Choroid plexus epithelial cell (primary cell): ENCODE data around the gene FADS2.

Experiments used
- DNase-seq: peaks from one replicate; pipeline ENCODE4 v3.0.0-alpha.2; 2010; ENCODE audit warnings: low read depth
- H3K4me3 ChIP-seq: 2 replicates; pipeline ENCODE4 v1.5.1; 2011; ENCODE audit warnings: low read depth, mild to moderate bottlenecking, control low read depth, low read length, moderate library complexity
- TF ChIP-seq, protein P1 (sequence below): conservative IDR thresholded peaks from 2 replicates; pipeline ENCODE4 v1.5.1; 2011; ENCODE audit warnings: low read depth, mild to moderate bottlenecking, control low read depth, inconsistent platforms, low read length, moderate library complexity

Gene FADS2

DNA sequence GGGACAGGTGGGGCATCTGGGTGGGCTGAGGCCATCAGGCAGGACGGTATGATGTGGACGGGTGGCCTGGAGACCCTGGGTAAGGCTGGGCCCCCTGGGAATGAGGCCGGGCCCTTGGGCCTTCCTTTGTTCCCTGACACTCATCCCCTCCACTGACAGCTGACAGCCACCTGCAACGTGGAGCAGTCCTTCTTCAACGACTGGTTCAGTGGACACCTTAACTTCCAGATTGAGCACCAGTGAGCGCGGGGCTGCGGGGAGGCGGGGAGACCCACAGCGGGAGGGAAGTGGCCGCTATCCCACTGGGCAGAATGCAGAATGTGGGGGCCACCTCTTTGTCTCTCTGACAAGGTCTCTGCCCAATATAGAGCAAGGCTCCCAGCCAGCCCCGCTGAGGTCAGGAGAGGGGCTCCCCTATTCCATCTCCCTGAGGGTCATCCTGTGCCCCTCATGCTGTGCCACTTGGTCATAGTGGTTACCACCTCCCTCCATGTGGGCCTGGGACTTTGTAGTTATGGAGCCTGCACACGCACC lies 35.5 kb downstream of the FADS2 start:
- no peak for DNase-seq
- no peak overlapping the region for H3K4me3 ChIP-seq
- TF ChIP-seq, protein P1, sequence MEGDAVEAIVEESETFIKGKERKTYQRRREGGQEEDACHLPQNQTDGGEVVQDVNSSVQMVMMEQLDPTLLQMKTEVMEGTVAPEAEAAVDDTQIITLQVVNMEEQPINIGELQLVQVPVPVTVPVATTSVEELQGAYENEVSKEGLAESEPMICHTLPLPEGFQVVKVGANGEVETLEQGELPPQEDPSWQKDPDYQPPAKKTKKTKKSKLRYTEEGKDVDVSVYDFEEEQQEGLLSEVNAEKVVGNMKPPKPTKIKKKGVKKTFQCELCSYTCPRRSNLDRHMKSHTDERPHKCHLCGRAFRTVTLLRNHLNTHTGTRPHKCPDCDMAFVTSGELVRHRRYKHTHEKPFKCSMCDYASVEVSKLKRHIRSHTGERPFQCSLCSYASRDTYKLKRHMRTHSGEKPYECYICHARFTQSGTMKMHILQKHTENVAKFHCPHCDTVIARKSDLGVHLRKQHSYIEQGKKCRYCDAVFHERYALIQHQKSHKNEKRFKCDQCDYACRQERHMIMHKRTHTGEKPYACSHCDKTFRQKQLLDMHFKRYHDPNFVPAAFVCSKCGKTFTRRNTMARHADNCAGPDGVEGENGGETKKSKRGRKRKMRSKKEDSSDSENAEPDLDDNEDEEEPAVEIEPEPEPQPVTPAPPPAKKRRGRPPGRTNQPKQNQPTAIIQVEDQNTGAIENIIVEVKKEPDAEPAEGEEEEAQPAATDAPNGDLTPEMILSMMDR: no peak

DNA sequence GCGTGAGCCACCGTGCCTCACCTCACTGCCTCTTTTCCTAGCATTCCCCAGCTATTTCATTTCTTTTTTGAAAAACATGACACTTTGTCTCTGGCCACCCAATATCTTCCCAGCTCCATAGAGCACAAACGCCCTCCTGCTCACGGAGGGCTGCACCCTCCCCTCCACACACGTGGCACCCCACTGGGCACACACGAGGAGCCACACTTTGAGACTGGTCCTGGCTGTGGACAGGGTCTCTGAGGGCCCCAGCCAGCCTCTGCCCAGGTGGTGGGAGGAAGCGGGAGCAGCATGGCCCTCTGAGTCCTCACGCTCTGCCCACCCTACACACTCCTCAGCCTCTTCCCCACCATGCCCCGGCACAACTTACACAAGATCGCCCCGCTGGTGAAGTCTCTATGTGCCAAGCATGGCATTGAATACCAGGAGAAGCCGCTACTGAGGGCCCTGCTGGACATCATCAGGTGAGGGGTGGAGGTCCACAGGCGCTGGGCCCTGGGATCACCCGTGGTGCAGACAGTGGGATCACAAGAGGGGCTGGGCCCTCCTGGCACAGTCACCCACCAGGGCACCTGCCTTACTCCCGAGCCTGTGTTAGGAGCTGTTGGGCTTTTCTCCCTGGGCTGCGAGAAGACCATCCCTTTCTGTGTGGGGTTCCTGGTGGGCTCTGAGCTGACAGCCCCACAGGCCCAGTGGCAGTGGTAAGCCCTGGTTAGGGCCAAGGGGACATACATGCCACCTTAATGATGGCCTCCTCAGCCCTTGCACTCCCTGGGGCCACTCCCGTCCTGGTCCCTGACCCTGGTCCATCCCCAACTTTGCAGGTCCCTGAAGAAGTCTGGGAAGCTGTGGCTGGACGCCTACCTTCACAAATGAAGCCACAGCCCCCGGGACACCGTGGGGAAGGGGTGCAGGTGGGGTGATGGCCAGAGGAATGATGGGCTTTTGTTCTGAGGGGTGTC lies 37.0 kb downstream of the FADS2 start:
- DNase-seq: no peak
- TF ChIP-seq, protein P1: no peak
- no peak overlapping the region for H3K4me3 ChIP-seq

DNA sequence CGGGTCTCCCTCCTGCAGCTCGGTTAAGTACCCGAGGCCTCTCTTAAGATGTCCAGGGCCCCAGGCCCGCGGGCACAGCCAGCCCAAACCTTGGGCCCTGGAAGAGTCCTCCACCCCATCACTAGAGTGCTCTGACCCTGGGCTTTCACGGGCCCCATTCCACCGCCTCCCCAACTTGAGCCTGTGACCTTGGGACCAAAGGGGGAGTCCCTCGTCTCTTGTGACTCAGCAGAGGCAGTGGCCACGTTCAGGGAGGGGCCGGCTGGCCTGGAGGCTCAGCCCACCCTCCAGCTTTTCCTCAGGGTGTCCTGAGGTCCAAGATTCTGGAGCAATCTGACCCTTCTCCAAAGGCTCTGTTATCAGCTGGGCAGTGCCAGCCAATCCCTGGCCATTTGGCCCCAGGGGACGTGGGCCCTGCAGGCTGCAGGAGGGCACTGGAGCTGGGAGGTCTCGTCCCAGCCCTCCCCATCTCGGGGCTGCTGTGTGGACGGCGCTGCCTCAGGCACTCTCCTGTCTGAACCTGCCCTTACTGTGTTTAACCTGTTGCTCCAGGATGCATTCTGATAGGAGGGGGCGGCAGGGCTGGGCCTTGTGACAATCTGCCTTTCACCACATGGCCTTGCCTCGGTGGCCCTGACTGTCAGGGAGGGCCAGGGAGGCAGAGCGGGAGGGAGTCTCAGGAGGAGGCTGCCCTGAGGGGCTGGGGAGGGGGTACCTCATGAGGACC lies 38.3 kb downstream of the FADS2 start:
- TF ChIP-seq, protein P1: no peak
- no peak for DNase-seq
- H3K4me3 ChIP-seq: no peak overlapping the region

DNA sequence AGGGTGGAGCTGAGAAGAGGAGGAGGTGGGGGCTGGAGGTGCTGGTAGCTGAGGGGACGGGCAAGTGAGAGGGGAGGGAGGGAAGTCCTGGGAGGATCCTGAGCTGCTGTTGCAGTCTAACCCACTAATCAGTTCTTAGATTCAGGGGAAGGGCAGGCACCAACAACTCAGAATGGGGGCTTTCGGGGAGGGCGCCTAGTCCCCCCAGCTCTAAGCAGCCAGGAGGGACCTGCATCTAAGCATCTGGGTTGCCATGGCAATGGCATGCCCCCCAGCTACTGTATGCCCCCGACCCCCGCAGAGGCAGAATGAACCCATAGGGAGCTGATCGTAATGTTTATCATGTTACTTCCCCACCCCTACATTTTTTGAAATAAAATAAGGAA lies 38.9 kb downstream of the FADS2 start:
- no peak for DNase-seq
- no peak overlapping the region for H3K4me3 ChIP-seq
- TF ChIP-seq, protein P1: no peak

DNA sequence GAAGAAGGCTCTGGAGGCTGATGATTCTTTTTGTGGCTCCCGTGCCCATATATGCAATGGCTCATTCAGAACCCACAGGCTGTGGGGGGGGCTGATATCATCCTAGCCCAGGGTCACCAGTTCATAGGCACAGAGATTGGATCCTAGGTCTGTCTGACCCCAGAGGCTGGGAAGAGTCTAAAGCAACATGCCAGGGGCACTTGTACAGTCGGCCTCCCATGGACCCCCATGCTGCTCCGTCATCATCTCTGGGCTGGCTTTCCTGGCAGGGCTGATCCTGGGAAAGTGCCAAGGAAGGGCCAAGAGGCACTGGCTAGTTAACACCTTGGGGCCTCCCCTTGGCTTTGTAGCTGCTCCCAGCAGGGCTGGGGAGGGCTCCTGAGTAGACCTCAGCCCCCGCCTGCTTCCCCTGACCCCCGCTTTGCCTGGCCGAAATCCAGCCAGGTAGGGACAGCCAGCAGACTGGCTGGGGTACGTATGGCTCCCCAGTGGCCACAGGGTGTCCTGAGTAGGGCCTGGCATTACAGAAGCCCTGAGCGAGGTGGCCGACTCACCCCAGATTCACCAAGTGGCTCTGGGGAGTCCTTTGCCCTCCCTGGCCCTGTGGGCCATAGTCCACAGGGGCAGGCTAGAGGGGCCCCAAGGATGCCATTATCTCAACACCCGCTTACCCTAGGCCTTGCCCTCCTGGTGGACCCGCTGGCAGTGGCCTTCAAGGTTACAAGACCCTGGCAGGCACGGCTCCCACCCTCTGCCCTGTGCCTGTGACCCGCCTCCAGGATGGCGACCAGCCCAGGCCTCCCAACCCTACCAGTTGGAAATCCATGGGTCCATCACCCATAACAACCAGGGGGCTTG lies 40.7 kb downstream of the FADS2 start:
- TF ChIP-seq, protein P1: no peak
- H3K4me3 ChIP-seq: no peak overlapping the region
- no peak for DNase-seq

DNA sequence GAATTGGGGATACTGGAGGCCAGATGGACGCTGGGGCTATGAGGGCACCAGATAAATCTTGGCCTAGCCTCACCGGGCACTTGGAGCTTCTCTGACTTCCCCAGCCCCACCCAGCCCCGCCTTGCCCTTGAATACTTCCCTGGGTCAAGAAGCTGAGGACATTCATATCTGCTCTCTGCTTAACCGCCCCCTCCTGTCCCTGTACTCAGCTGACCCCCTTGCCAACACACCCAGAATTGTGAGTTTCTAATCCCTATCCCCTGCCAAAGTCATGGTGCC lies 41.3 kb downstream of the FADS2 start:
- no peak overlapping the region for H3K4me3 ChIP-seq
- no peak for DNase-seq
- TF ChIP-seq, protein P1: no peak
